GM21737 (cell line): ENCODE results near the gene SIGLEC9.

Experiments
- ATAC-seq: cut with Tn5 transposase; IDR thresholded peaks from one replicate; pipeline ENCODE4 v1.9.1; 2021; ENCODE audit warnings: mild to moderate bottlenecking, moderate library complexity; ENCODE audit not compliant: unreplicated experiment

SIGLEC9 gene

GRCh38 chr19:51173681-51174080, 49.0 kb downstream of the SIGLEC9 start:
- ATAC-seq = no peak

GRCh38 chr19:51179256-51179655, 54.5 kb downstream of the SIGLEC9 start:
- no peak for ATAC-seq
